Hematopoietic multipotent progenitor cell treated with erythropoietin and hydrocortisone succinate and interleukin-3 and kit ligand, for 17 days (in vitro differentiated cells): ENCODE results near the gene SPATS1.
"Not testable (repeated sequence)": the region's sequence is repeated elsewhere in the genome, so short reads cannot be mapped to it uniquely, and the experiment has no call there.

Experiments used
- DNase-seq: peaks from one replicate; pipeline ENCODE4 v3.0.0-alpha.2; 2015; ENCODE audit warnings: low spot score

The SPATS1 gene

DNA sequence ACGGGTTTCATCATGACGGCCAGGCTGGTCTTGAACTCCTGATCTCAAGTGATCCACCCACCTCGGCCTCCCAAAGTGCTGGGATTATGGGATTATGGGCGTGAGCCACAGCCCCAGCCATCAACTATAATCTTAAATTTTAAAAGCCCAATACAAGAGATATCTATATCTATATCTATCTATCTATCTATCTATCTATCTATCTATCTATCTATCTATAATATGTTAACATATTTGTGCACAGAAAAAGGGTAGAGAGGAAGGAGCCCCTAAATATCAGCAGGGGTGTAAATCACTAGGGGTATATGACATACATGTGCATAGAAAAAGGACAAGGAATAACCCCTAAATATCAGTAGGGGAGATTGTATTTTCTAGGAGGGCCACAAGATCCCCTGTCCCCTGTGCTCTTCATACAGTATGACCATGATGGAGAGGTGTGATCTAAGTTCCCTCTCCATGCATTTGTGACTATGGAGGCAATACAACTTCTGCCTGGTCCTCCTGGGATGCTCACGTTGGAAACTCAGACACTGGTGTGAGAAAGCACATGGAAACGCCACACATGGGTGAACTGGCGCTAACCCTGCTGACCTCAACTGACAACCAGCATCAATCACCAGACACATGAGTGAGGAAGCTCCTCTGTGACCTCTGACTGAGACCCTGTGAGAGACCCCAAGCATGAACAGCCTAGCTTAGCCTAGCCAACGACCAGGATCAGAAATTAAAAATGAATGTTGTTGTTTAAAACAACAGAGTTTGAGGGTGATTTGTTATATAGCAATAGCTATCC, 1.2 kb upstream of the SPATS1 start:
- no peak for DNase-seq

DNA sequence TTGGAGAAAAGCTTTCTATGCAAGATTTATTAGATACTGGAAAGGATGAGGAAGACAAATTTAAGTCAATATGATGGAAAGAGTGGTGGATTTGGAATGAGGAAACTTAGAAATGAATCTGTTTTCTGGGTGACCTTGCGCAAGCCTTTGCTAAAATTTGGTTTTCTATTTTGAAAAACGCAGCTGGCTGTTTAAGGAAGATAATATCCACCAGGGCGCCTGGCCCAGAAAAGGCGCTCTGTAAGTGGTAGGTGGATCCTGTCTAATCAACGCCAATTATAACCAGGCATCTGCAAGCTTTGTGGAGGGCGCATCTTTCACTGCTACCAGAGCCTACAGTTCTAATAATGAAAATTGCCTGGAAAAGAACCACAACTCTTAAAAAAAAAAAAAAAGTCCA, 398 bp upstream of the SPATS1 start:
- no peak for DNase-seq

DNA sequence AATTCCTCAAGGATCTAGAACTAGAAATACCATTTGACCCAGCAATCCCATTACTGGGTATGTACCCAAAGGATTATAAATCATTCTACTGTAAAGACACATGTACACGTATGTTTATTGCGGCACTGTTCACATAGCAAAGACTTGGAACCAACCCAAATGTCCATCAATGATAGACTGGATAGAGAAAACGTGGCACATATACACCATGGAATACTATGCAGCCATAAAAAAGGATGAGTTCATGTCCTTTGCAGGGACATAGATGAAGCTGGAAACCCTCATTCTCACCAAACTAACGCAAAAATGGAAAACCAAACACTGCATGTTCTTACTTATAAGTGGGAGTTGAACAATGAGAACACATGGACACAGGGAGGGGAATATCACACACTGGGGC, 4.4 kb downstream of the SPATS1 start:
- DNase-seq = not testable (repeated sequence)

DNA sequence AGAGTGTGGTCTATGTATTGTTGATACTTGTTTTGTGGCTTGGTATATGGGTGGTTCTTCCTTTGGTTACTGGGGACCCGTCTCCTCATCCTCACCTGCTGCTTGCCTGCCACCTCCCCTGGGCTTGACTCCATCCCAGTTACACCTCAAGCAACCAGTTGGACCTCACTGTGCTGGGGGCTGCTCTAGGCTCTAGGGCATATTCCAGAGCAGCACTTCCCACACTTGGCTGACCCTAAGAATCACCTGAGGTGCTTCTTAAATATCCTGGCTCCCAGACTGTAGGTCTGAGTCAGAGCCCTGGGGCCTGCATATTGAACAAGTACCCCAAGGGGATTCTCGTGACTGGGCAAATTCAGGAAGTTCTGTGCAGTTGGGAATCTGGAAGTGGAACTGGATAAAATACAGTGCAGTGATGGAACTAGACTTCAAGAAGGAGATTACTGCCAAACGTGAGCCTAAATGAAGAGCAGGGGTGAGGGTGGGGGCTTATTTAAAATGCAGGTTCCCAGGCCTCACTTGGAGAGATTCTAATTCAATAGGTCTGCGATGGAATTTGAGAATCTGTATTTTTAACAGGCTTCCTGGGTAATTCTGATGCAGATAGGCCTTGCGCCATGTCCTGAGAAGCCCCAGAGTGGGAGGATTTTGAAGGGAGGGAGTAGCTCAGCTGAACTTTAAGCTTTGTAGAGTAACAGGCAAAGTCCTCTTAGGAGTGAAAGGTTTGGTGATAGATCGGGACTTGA, 7.6 kb downstream of the SPATS1 start:
- DNase-seq = no peak

DNA sequence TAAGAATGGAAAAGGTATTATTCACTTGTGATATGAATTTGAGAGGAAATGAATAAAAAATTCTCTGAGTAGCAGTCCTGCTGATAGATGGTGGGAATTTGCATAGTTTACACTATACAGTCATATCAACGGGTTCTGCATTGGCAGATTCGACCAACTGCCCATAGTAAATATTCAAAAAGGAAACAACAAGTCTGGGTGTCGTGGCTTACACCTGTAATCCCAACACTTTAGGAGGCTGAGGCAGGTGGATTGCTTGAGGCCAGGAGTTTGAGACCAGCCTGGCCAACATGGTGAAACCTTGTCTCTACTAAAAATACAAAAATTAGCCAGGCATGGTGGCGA, 8.2 kb downstream of the SPATS1 start:
- not testable (repeated sequence) for DNase-seq

DNA sequence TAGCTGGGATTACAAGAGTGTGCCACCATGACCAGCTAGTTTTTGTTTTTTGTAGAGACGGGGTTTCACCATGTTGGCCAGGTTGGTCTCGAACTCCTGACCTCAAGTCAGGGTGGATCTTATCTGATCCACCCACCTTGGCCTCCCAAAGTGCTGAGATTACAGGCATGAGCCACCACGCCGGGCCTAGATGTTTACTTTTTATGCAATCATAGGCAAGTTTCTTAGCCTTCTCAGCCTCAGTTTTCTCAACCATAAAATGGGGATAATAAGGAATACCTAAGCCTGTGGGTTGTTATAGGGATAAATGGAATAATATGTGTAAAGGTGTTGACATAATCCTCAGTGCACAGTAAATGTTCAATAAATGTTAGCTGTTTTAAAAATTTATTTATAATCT, 9.8 kb downstream of the SPATS1 start:
- DNase-seq = no peak

DNA sequence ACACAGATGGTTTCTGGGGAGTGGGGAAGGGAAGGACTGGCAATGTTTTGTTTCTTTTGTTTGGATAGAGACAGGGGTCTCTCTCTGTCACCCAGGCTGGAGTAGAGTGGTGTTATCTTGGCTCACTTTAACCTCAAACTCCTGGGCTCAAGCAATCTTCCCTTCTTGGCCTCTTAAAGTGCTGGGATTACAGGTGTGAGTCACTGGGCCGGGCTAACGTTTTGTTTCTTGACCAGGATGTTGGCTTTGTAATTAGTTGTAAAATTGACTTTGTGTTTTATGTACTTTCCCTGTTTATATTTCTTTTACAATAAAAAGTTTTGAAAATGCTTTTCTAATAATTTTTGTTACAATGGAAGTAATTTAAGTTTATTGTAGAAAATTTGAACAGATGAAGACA, 10.9 kb downstream of the SPATS1 start:
- DNase-seq = no peak

DNA sequence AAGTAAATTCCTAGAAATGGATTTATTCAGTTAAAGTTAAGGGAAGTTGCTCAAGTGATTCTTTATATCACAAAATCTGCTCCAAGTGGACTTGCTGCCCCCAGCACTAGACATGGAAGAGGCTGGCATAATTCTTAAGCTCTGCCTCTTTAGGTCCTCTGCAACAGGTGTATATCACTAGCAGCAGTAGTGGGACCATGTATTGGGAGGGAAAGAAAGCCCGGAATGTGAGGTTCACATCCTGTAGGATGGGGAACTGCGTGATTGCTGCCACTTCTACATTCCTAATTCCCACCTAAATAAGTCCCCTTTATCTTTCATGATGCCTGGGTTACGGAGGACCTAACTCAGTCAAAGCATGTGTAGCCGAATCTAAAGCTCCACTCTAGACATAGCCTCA, 13.2 kb downstream of the SPATS1 start:
- DNase-seq = no peak

DNA sequence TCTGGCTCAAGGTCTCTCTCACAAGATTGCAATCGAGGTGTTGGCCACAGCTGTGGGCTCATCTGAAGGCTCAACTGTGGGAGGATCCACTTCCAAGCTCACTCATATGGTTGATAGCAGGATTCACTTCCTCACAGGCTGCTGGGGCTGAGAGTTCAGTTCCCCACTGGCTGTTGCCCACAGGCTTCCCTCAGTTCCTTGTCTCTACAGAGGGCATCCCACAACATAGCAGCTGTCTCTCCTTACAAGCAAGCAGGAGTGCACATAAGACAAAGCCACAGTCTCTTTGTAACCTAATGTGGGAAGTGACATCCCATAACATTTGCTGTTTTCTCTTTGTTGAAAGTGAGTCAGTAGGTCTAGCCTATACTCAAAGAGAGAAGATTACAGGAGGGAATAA, 14.0 kb downstream of the SPATS1 start:
- no peak for DNase-seq

DNA sequence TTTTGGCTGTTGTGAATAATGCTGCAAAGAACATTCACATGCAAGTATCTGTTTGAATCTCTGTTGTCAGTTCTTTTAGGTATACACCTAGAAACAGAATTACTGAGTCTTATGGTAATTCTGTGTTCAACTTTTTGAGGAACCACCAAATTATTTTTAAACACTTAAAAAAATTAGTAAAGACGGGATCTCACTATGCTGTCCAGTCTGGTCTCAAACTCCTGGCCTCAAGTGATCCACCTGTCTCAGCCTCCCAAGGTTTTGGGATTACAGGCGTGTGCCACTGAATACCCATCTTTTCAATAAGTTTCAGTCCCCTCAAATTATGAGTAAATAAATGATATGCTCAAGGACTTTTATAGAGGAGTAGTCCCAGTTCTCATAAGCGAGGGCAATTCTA, 17.5 kb downstream of the SPATS1 start:
- no peak for DNase-seq

DNA sequence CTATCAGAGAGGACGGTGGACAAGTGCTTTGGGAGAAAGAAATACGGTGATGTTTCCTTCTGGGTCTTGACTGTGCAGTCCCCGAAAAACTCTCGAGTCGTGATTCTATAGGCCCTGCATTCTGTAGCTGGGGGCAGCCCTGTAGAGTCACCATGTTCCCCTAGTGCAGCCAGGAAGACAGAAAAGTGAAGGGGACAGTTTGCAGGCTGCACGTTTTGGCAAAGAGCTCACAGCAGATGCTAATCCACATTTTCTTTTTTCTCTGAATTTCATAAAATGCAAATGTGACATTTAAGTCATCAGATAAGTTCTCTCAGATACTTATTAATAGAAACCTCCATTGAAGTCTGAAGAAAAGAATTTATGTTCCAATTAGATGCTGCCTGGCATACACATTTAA, 19.5 kb downstream of the SPATS1 start:
- no peak for DNase-seq

DNA sequence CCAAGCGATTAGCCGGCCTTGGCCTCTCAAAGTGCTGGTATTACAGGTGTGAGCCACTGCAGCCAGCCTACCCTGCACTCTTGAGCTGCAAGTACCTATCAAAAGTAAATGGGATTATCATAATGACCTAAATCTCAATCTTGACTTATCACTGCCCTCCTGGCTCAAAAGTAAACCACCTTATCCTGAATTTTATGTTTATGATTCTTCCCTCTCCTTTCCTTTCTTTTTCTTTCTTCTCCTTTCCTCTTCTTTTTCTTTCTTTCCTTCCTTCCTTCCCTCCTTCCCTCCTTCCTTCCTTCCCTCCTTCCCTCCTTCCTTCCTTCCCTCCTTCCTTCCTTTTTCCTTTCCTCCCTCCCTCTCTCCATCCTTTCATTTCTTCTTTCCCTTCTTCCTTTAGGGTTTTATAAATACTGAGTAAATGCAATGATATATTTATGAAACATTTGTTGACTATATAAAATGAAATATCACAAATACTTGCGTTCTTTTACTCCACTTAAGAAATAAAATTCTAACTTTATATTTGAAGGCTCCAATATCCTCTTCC, 21.0 kb downstream of the SPATS1 start:
- DNase-seq = no peak

DNA sequence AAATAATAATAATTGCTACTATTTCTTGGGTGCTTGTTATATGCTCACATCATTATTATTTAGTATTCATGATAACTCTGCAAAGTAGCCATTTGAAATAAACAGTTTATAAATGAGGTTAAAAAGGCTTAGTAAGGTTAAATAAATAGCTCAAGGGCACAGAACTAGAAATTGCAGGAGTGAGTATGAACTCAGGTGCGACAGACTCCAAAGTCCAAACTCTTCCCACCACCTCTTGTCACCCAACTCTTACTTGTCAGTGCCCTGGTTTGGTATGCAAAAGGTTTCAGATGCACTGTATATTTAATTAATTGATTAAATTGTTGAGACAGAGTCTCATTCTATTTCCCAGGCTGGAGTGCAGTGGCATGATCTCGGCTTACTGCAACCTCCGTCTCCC, 24.3 kb downstream of the SPATS1 start:
- no peak for DNase-seq

DNA sequence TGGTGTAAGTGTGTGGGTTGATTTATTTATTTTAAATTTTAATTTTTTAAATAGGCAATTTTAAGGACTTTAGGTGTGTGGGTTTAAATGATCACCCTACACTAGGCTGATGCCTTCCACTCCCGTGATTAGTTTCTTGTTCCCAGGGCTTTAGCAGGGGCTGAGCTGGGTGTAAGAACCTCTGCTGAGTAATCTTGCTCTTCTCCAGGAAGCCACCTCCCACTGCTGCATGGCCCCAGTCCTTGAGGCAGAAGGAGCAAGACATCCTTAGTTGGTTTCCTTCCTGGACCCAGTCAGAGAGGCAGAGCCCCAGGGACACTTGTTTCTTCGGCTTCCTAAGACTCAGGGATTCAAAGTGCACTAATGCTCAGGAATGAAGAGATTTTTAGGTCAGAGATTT, 25.2 kb downstream of the SPATS1 start:
- DNase-seq = no peak

DNA sequence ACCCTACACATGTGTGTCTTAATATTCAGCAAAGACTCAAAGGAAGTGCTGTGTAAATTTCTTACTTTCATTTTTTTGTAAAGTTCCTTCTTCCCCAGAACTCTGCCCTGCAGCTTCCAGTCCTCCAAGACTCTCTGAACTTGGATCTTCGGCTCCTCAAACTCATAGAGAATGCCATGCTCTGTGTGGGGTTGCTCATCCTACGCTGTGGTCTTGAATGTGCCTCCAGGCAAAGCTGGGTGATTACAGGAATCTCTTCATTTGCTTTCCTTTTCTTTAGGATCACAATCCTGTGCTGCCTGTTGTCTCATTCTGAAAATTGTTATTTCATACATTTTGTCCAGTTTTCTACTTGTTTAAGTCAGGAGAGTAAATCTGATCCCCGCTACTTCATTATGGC, 30.6 kb downstream of the SPATS1 start:
- no peak for DNase-seq

DNA sequence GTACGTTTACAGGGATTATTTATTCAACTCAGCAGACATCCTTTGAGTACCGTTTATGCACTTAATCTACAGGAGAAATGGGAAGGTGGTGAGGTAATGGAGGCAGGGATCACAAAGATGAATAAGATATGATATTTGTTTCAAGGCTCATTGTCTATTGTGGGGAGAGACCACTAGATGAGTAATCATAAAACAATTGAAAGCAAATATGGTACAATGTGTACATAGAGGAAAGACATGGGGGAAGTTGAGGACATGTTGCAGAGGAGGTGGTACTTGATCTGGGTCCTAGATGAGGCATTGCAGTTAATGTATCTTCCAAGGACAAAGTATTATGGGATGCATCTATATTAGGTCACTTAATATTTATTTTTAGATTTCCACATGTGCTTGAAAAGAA, 31.3 kb downstream of the SPATS1 start:
- no peak for DNase-seq

DNA sequence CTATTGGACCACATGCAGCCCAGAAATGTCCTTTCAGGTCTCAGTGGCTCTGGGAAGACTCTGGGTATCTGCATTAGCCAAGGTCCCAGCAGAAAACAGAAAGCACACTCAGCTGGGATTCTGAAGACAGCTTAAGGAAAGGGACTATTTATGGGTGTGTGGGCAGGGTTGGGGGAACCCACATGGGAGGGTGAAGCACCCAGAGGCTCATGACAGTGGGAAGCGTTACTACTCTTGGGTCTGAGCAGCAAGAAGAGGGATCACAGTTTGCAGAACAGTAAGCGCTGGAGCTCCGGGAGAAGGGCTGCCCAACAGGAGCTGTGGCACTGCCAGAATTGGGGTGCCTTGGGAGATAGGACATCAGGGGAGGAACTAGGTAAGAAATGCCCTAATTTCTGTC, 32.6 kb downstream of the SPATS1 start:
- no peak for DNase-seq

DNA sequence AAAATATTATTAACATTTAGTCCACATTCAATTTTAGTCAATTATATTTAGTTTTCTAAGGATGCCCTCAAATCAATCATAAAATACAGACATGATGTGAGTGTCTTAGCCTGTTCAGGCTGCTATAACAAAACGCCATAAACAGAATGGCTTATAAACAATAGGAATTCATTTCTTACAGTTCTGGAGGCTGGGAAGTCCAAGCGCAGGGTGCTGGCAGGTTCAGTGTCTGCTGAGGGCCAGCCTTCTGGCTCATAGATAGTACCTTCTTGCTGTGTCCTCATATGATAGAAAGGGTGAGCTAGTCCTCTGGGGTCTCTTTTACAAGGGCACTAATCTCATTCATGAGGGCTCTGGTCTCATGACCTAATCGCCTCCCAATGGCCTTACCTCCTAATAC, 35.0 kb downstream of the SPATS1 start:
- no peak for DNase-seq

DNA sequence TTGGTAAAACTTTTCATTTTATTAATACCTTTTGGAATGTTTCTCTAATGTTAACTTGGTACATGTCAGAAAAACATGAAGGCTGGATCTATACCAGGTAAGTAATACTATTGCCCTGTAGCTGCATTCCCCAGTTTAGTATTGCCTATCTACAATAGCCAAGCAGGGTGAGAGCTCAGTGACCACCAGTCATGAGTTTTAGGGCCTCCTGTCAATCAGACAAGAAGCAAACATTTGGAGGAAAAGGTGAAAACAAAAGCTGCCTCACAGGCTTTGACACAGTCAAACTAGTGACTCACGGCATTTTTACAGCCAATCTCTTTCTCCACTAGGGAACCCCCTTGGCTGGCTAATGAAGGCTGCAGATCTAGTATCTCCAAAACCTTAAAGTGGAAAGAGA, 35.5 kb downstream of the SPATS1 start:
- no peak for DNase-seq

DNA sequence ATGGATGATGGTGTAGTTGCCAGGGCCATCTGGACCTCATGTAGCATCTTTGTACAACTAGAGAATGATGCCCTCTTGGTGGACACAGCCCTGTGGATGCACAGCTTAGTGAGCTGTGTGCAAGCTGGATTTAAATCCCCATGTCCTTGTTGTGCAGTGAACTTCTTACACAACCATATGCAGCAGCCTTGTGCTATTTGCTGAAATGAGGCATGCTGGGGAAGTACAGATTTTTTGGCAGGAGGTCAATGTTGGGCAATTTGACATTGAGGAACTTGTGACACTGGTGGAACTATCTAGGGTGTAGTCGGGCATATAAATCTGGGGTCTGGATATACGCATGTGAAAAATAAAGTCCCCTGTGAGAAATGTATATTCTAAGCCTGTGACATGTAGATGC, 39.3 kb downstream of the SPATS1 start:
- DNase-seq = no peak

DNA sequence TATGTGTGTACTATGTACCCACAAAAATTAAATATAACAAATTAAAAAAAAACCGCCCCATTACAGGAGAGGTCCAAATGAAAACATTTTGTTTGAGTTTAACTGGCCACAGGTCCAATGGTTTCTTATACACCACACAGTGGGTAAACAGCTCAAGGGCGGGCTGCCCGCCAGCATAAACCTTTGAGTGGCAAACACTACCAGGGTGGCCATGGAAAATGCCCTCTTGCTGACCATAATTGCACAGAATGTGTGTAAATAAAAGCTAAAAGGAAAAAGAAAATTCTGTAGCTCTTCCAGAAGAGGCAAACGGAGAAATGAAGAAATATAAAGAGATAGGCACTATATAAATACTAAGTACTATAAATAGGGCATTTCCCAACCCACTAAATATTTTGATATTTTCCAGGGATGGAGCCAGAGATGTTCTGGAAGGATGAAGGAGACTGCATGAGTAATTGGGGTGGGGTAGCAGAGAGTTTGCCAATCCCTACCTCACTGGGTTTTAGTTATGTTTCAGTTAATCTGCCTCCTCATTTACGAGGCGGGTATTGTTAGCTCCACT, 44.0 kb downstream of the SPATS1 start:
- no peak for DNase-seq

DNA sequence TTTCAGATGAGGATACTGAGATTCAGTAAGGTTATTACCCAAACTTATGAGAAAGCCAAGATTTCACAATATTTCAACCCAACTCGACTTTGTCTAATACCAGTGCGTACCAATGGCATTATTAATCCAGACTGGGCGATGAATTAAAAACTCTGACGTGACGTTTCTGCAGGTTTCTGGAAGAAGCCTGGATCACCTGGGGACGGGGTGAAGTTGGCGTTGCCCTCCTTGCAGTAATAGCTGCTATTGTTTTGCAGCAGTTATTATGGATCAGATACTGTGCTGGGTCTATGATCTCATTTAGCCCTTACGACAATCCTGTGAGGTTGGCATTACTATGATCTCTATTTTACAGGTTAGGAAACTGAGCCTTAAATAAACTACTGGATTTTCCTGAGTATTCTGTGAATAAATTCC, 44.5 kb downstream of the SPATS1 start:
- DNase-seq = no peak
